Measurements from ENCODE around the gene SCAF8.

DNA sequence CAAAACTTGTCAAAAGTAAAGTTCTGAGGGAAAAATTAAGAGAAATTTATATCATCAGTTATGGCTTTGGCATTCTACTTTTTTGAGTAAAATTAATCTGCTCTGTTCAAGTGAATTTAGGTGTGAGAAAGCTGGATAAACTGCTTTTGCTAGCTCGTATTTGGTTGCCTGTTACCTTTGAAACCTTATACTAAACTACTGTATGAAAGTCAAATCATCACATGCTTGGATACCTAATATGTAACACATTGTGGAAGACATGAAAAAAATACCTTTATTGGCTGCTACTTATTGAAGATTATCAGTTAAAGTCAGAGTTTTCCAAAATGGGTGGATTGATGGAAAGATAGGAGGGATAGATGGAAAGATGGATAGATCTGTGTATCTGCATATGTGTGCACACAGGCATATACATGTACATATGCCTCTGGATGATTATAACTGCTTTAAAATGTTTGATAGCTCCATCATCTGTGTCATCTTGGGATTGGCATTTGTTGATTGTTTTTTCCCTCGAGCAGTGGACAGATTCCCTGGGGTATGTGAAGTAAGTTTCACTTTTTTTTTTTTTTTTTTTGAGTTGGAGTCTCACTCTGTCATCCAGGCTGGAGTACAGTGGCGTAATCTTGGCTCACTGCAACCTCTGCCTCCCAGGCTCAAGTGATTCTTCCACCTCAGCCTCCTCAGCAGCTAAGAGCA lies 24.3 kb downstream of the SCAF8 start:
- no peak for TF ChIP-seq ZBTB11 (tag by site-specific recombination; conservative IDR thresholded peaks at IDR 0.05; ENCODE audit: low read depth)
- no peak for TF ChIP-seq ZFP41 (tag by site-specific recombination; IDR thresholded peaks at IDR 0.05; ENCODE audit: borderline replicate concordance)
- TF ChIP-seq TCF7L2 (IDR thresholded peaks at IDR 0.05; ENCODE audit: borderline replicate concordance, low read depth, low read length): no peak
- TF ChIP-seq YY1 (tag by site-specific recombination; IDR thresholded peaks at IDR 0.05): no peak
- no peak for TF ChIP-seq ZNF112 (tag by site-specific recombination; IDR thresholded peaks at IDR 0.05)
- no peak for TF ChIP-seq SP2 (tag by site-specific recombination; IDR thresholded peaks at IDR 0.05)

Measured in HEK293 (cell line).